Endothelial cell of umbilical vein (primary cell): ENCODE measurements around the gene TBK1. TPM values are rescaled to one million over a fixed set of nuclear protein-coding genes. Genes with fewer than 3 reads are reported as not detected.

Experiments used
- BruUV-seq: library from RNA; stranded (reverse); fragments of 400-500 nt; replicated peaks from 2 replicates; lab custom pipeline; 2021; lab: Mats Ljungman, UMichigan
- CTCF ChIA-PET: fragments of 300-600, 350-600 bp; sonication (Branson Sonifier 250); formaldehyde crosslinking; loops from one replicate; lab custom pipeline; 2021; ENCODE audit warnings: antibody characterized with exemption, inconsistent platforms; lab: Charles Lee
- POLR2A ChIA-PET: fragments of 300-600, 350-600 bp; sonication (Branson Sonifier 250); formaldehyde crosslinking; loops from one replicate; lab custom pipeline; 2021; ENCODE audit warnings: antibody characterized with exemption, inconsistent platforms; lab: Charles Lee
- DNase-seq: peaks from one replicate; pipeline ENCODE4 v3.0.0-alpha.2; 2011; ENCODE audit warnings: low read depth, low spot score
- FAIRE-seq: peaks from 2 replicates; lab custom pipeline; 2011; peaks lifted over from hg19 to GRCh38; lab: Jason Lieb, UNC
- H2AFZ ChIP-seq: 2 replicates; pipeline ENCODE4 v1.6.0; 2012; ENCODE audit warnings: low read depth, low read length, control low read depth, inconsistent platforms
- H3K27ac ChIP-seq: 2 replicates; pipeline ENCODE4 v1.5.1; 2011; ENCODE audit warnings: low read depth, mild to moderate bottlenecking, control low read depth, low read length, moderate library complexity; ENCODE audit not compliant: insufficient read depth
- H3K27me3 ChIP-seq, 2 experiments: 2 replicates each; pipeline versions ENCODE4 v1.6.0 to v1.6.1; 2011; ENCODE audit warnings: low read length in 2 of 2, mixed read lengths in 1 of 2; ENCODE audit not compliant: control insufficient read depth in 2 of 2, insufficient read depth in 2 of 2
- H3K36me3 ChIP-seq, 2 experiments: 2 replicates in 1 of 2; 3 replicates in 1 of 2; pipeline ENCODE4 v1.5.1; 2011; ENCODE audit warnings: low read length in 2 of 2, mild to moderate bottlenecking in 1 of 2, moderate library complexity in 1 of 2; ENCODE audit not compliant: control insufficient read depth in 2 of 2, insufficient read depth in 2 of 2; ENCODE audit errors: extremely low read depth in 1 of 2
- H3K4me1 ChIP-seq: 3 replicates; pipeline ENCODE4 v1.5.1; 2011; ENCODE audit warnings: mild to moderate bottlenecking, low read length; ENCODE audit not compliant: control insufficient read depth, insufficient read depth; ENCODE audit errors: extremely low read depth
- H3K4me2 ChIP-seq: 2 replicates; pipeline ENCODE4 v1.6.1; 2011; ENCODE audit warnings: low read length, control low read depth, mixed read lengths; ENCODE audit not compliant: insufficient read depth
- H3K4me3 ChIP-seq, 3 experiments: fragments of 200-600 bp in 1 of 3; sonication (generic), shearing (Covaris generic) in 1 of 3; replicated peaks in 1 of 3; 2 replicates each; pipeline ENCODE4 v1.5.1; 2011 to 2016; ENCODE audit warnings: control low read depth in 3 of 3, low read length in 3 of 3, mild to moderate bottlenecking in 2 of 3, inconsistent platforms in 1 of 3, low read depth in 1 of 3, moderate library complexity in 1 of 3; ENCODE audit not compliant: insufficient read depth in 1 of 3
- H3K79me2 ChIP-seq: 2 replicates; pipeline ENCODE4 v1.6.0; 2012; ENCODE audit warnings: low read length, inconsistent platforms; ENCODE audit not compliant: control insufficient read depth, insufficient read depth
- H3K9ac ChIP-seq: replicated peaks from 2 replicates; pipeline ENCODE3; 2011; ENCODE audit warnings: low read length, control low read depth; ENCODE audit not compliant: insufficient read depth; ENCODE audit errors: extremely low read depth
- H3K9me1 ChIP-seq: replicated peaks from 3 replicates; pipeline ENCODE4 v1.6.0; 2011; ENCODE audit warnings: mild to moderate bottlenecking, low read length; ENCODE audit not compliant: control insufficient read depth, insufficient read depth; ENCODE audit errors: extremely low read depth
- H3K9me3 ChIP-seq: replicated peaks from 2 replicates; pipeline ENCODE4 v1.5.1; 2012; ENCODE audit warnings: low read length, inconsistent platforms; ENCODE audit not compliant: control insufficient read depth, insufficient read depth
- H4K20me1 ChIP-seq: replicated peaks from 2 replicates; pipeline ENCODE3; 2011; ENCODE audit warnings: mild to moderate bottlenecking, low read length; ENCODE audit not compliant: control insufficient read depth, insufficient read depth; ENCODE audit errors: extremely low read depth
- CTCF ChIP-seq, 2 donors: IDR thresholded peaks; 1 replicate in 1 of 2; 2 replicates in 1 of 2; pipeline ENCODE4 v1.5.1; 2011; ENCODE audit warnings: low read length in 2 of 2, mild to moderate bottlenecking in 2 of 2, moderate library complexity in 2 of 2, control low read depth in 1 of 2, inconsistent platforms in 1 of 2, low read depth in 1 of 2; ENCODE audit not compliant: insufficient read depth in 1 of 2; ENCODE audit errors: extremely low read depth in 1 of 2
- EZH2 ChIP-seq: IDR thresholded peaks from 2 replicates; pipeline ENCODE4 v1.6.1; 2012; ENCODE audit warnings: borderline replicate concordance, low read depth, mild to moderate bottlenecking, moderate library complexity, low read length, inconsistent platforms; ENCODE audit not compliant: severe bottlenecking
- FOS ChIP-seq: IDR thresholded peaks from 2 replicates; pipeline ENCODE4 v1.6.1; 2011; ENCODE audit warnings: mild to moderate bottlenecking, low read length, moderate library complexity, borderline replicate concordance; ENCODE audit not compliant: insufficient read depth
- GATA2 ChIP-seq: IDR thresholded peaks from 2 replicates; pipeline ENCODE4 v1.7.0; 2011; ENCODE audit warnings: low read depth, mild to moderate bottlenecking, moderate library complexity, mixed read lengths, low read length; ENCODE audit not compliant: insufficient read length, insufficient read depth
- JUN ChIP-seq: IDR thresholded peaks from 2 replicates; pipeline ENCODE4 v1.6.1; 2011; ENCODE audit warnings: borderline replicate concordance, low read depth; ENCODE audit not compliant: insufficient read length, insufficient read depth
- MAX ChIP-seq: IDR thresholded peaks from 2 replicates; pipeline ENCODE4 v1.6.1; 2011; ENCODE audit not compliant: insufficient read depth, insufficient read length
- MYC ChIP-seq: IDR thresholded peaks from one replicate; pipeline ENCODE4 v1.6.1; 2011; ENCODE audit warnings: mild to moderate bottlenecking, low read depth, low read length
- POLR2A ChIP-seq: IDR thresholded peaks from 2 replicates; pipeline ENCODE4 v1.6.1; 2012; ENCODE audit warnings: low read depth, mild to moderate bottlenecking, control low read depth, low read length
- POLR2AphosphoS5 ChIP-seq: IDR thresholded peaks from 2 replicates; pipeline ENCODE4 v1.6.1; 2012; ENCODE audit warnings: low read depth, mild to moderate bottlenecking, control low read depth, low read length, moderate library complexity; ENCODE audit not compliant: insufficient read depth
- dilution Hi-C: fragments of 300-500 bp; cut with MboI; formaldehyde crosslinking; loops from one replicate; pipeline ENCODE4 v1.15.0; 2019; ENCODE audit warnings: low sequenced_read_pairs; ENCODE audit not compliant: extremely low pct_ligation_motif_present
- intact Hi-C: fragments of 100-400 bp; cut with micrococcal nuclease; formaldehyde crosslinking; loops from one replicate; pipeline ENCODE4 v1.10.0; 2022
- polyA plus RNA-seq, 4 experiments: library from polyadenylated mRNA; depleted of rRNA in 3 of 4; stranded (reverse) in 3 of 4; unstranded in 1 of 4; fragments of >200 nt; gene quantifications; 2 replicates each; pipeline versions ENCODE4 v1.2.1 to v1.2.3, GENCODE V29; 2011 to 2012; ENCODE audit warnings: missing spikeins in 1 of 4
- total RNA-seq: library from RNA; stranded (reverse); gene quantifications from 2 replicates; pipeline ENCODE4 v1.2.3, GENCODE V29; 2021

TBK1 gene
- total and polyA plus RNA-seq, 2 donors (not counting 3 experiments of a cell fraction or from before 2014, with no cell fraction given): 8.0 to 28.9 TPM

GRCh38 chr12:64501486-64501885 is 49.6 kb downstream of the TBK1 start:
- no peak for DNase-seq
- Histone ChIP-seq H3K4me2 (no peak overlapping the region), H3K9me1 (no peaks in the 10 kb centered on the region), H3K27ac (no peak overlapping the region), H3K4me3 (no peak overlapping the region), H3K27me3 (no peaks in the 10 kb centered on the region), H3K9ac (no peak overlapping the region), H2AFZ (no peak overlapping the region), H4K20me1 (no peaks in the 10 kb centered on the region), H3K36me3 (peaks cover 3 to 7% of the 10 kb centered on the region in 2 experiments), H3K4me1 (no peaks in the 10 kb centered on the region), H3K9me3 (no peaks in the 10 kb centered on the region), H3K79me2 (no peaks in the 10 kb centered on the region)
- no peak for FAIRE-seq
- TF ChIP-seq FOS (no peak), GATA2 (no peak), EZH2 (no peak), MYC (no peak), JUN (no peak), POLR2AphosphoS5 (no peak), MAX (no peak), CTCF (IDR thresholded peaks at IDR 0.05; ENCODE audit: extremely low read depth in 1 of 2, insufficient read depth in 1 of 2, low read depth in 1 of 2, low read length in 2 of 2) (no peak), POLR2A (no peak)
- intact Hi-C loops (no loop called here), dilution Hi-C loops (no loop called here)
- TSS peak; percentile 48 for BruUV-seq
- POLR2A ChIA-PET: no interaction called here
- CTCF ChIA-PET: interaction anchor here (1.0 to 1.2 kb wide), 2 partner anchors 8 to 197 kb away, joined by 3 read pairs; no protein-coding TSS in a partner anchor
